ENCODE measurements around the gene WWOX. TPM values are rescaled to one million over a fixed set of nuclear protein-coding genes. Genes with fewer than 3 reads are reported as not detected.

WWOX gene
- total RNA-seq, 1 donor from 2014 or later, result 28.2 TPM

DNA sequence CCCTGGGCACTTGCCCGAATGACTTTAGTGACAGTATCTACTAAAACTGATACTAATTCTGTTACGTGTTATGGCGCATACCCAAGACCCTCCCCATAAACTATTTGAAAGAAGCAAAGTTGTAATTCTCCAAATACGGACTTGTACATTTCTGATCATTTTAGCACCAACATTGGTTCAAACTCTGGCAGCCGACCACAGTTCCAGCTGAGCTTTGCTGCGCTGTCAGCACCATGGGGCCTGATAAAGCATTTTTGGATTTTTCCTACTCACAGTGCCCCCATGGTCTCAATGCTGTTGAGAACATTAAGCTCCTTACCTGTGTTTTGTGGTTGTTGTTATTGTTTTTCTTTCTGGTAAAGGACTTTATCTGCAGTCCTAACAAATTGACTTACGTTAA lies 1040.3 kb downstream of the WWOX start:
- H3K9me3 Mint-ChIP-seq, result no peaks in the 10 kb centered on the region
- peaks cover 8% of the 10 kb centered on the region for H3K27me3 Mint-ChIP-seq
- no peaks in the 10 kb centered on the region for H3K36me3 Mint-ChIP-seq
- no peak overlapping the region for H3K27ac Mint-ChIP-seq
- peaks cover 35% of the 10 kb centered on the region for H3K4me1 Mint-ChIP-seq (ENCODE audit: unreplicated experiment)
- TF ChIP-seq CTCF (conservative IDR thresholded peaks at IDR 0.05), result no peak
- H3K4me3 Mint-ChIP-seq, result no peak overlapping the region
- no peak for DNase-seq (ENCODE audit: extremely low spot score, unreplicated experiment)

GRCh38 chr16:79143026-79143425 lies 1043.6 kb downstream of the WWOX start:
- Mint-ChIP-seq H3K9me3 (no peaks in the 10 kb centered on the region), H3K4me1 (ENCODE audit: unreplicated experiment) (peaks cover 25% of the 10 kb centered on the region), H3K27me3 (peaks cover 8% of the 10 kb centered on the region), H3K4me3 (no peak overlapping the region), H3K36me3 (no peaks in the 10 kb centered on the region), H3K27ac (no peak overlapping the region)
- TF ChIP-seq CTCF (conservative IDR thresholded peaks at IDR 0.05), result no peak
- no peak for DNase-seq (ENCODE audit: extremely low spot score, unreplicated experiment)

GRCh38 chr16:79150151-79150550 lies 1050.7 kb downstream of the WWOX start:
- Mint-ChIP-seq H3K4me3 (no peak overlapping the region), H3K36me3 (no peaks in the 10 kb centered on the region), H3K27me3 (no peaks in the 10 kb centered on the region), H3K9me3 (no peaks in the 10 kb centered on the region), H3K27ac (no peak overlapping the region), H3K4me1 (ENCODE audit: unreplicated experiment) (peaks cover 24% of the 10 kb centered on the region)
- no peak for TF ChIP-seq CTCF (conservative IDR thresholded peaks at IDR 0.05)
- DNase-seq (ENCODE audit: extremely low spot score, unreplicated experiment), result no peak

- Mint-ChIP-seq H3K27ac (no peak overlapping the region), H3K4me3 (no peak overlapping the region), H3K9me3 (no peaks in the 10 kb centered on the region), H3K4me1 (ENCODE audit: unreplicated experiment) (peaks cover 24% of the 10 kb centered on the region), H3K27me3 (no peaks in the 10 kb centered on the region), H3K36me3 (no peaks in the 10 kb centered on the region)
- DNase-seq (ENCODE audit: extremely low spot score, unreplicated experiment), result no peak
- TF ChIP-seq CTCF (conservative IDR thresholded peaks at IDR 0.05), result no peak
These were observed 1051.3 kb downstream of the WWOX start for GRCh38 chr16:79150632-79151310.

GRCh38 chr16:79154086-79154485 lies 1054.6 kb downstream of the WWOX start:
- Mint-ChIP-seq H3K4me1 (ENCODE audit: unreplicated experiment) (peaks cover 27% of the 10 kb centered on the region), H3K27me3 (no peaks in the 10 kb centered on the region), H3K4me3 (no peak overlapping the region), H3K36me3 (no peaks in the 10 kb centered on the region), H3K9me3 (peaks cover 4% of the 10 kb centered on the region), H3K27ac (no peak overlapping the region)
- DNase-seq (ENCODE audit: extremely low spot score, unreplicated experiment), result no peak
- no peak for TF ChIP-seq CTCF (conservative IDR thresholded peaks at IDR 0.05)
